ENCODE results near the gene MEMO1.
"Not testable (repeated sequence)": the region's sequence is repeated elsewhere in the genome, so short reads cannot be mapped to it uniquely, and the experiment has no call there.

DNA sequence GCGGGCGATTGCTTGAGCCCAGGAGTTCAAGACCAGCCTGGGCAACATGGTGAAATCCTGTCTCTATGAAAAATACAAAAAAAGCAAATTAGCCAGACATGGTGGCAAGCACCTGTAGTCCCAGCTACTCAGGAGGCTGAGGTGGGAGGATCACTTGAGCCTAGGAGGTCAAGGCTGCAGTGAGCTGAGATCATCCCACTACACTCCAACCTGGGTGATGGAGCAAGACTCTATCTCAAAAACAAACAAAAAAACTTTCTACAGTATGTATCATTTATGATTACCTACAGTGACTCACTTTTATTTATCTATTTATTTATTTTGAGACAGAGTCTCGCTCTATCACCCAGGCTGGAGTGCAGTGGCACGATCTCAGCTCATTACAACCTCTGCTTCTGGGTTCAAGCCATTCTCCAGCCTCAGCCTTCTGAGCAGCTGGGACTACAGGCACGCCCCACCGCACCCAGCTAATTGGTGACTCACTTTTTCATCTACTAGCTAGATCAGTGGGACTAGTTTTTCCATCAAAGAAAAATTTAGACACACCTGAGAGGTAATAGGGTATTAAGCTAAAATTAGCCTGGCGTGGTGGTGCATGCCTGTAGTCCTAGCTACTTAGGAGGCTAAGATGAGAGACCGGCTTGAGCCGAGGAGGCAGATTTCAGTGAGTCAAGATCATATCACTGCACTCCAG, 8.1 kb upstream of the MEMO1 start:
- TF ChIP-seq EZH2 (IDR thresholded peaks at IDR 0.05; ENCODE audit: borderline replicate concordance, low read depth, low read length, severe bottlenecking); POLR2AphosphoS5 (IDR thresholded peaks at IDR 0.05; ENCODE audit: insufficient read depth, low read depth, low read length); POLR2A (IDR thresholded peaks at IDR 0.05; ENCODE audit: low read depth, low read length): not testable (repeated sequence)
- TF ChIP-seq, protein P1, sequence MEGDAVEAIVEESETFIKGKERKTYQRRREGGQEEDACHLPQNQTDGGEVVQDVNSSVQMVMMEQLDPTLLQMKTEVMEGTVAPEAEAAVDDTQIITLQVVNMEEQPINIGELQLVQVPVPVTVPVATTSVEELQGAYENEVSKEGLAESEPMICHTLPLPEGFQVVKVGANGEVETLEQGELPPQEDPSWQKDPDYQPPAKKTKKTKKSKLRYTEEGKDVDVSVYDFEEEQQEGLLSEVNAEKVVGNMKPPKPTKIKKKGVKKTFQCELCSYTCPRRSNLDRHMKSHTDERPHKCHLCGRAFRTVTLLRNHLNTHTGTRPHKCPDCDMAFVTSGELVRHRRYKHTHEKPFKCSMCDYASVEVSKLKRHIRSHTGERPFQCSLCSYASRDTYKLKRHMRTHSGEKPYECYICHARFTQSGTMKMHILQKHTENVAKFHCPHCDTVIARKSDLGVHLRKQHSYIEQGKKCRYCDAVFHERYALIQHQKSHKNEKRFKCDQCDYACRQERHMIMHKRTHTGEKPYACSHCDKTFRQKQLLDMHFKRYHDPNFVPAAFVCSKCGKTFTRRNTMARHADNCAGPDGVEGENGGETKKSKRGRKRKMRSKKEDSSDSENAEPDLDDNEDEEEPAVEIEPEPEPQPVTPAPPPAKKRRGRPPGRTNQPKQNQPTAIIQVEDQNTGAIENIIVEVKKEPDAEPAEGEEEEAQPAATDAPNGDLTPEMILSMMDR (IDR thresholded peaks at IDR 0.05; ENCODE audit: extremely low read depth in 1 of 2, insufficient read depth in 1 of 2, low read depth in 1 of 2, low read length in 2 of 2) = not testable (repeated sequence)

Measured in endothelial cell of umbilical vein (primary cell).